ENCODE data around the gene MOCS3. TPM values are rescaled to one million over a fixed set of nuclear protein-coding genes. Genes with fewer than 3 reads are reported as not detected.
A peak's percentile ranks its signal among the peaks of the same experiment; 100 is the strongest.

Gene MOCS3
- total RNA-seq, 1 experiment from 2014 or later = 13.6 TPM

GRCh38 chr20:50993876-50994275 is 35.3 kb downstream of the MOCS3 start:
- H3K27me3 ChIP-seq = no peaks in the 10 kb centered on the region
- H3K4me3 ChIP-seq = no peak overlapping the region
- H3K36me3 ChIP-seq = no peaks in the 10 kb centered on the region
- DNase-seq = no peak
- H3K9me3 ChIP-seq = no peaks in the 10 kb centered on the region

DNA sequence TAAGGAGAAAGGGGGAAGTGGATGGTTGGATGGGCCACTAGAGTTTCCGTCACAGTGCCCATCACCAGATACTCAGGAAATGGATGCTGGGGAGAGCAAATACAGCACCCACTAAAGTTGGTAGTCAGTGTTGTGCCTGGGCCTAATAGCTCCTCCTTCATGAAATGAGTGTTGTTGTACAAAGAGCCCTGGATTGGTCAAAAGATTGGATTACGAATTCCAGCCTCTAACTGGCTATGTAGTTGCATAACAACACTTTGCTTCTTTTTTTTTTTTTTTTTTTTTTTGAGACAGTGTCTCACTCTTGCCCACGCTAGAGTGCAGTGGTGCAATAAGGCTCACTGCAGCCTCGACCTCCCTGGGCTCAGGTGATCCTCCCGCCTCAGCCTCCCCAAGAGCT is 36.9 kb downstream of the MOCS3 start:
- H3K27me3 ChIP-seq = no peaks in the 10 kb centered on the region
- no peak for DNase-seq
- H3K9me3 ChIP-seq = no peaks in the 10 kb centered on the region

DNA sequence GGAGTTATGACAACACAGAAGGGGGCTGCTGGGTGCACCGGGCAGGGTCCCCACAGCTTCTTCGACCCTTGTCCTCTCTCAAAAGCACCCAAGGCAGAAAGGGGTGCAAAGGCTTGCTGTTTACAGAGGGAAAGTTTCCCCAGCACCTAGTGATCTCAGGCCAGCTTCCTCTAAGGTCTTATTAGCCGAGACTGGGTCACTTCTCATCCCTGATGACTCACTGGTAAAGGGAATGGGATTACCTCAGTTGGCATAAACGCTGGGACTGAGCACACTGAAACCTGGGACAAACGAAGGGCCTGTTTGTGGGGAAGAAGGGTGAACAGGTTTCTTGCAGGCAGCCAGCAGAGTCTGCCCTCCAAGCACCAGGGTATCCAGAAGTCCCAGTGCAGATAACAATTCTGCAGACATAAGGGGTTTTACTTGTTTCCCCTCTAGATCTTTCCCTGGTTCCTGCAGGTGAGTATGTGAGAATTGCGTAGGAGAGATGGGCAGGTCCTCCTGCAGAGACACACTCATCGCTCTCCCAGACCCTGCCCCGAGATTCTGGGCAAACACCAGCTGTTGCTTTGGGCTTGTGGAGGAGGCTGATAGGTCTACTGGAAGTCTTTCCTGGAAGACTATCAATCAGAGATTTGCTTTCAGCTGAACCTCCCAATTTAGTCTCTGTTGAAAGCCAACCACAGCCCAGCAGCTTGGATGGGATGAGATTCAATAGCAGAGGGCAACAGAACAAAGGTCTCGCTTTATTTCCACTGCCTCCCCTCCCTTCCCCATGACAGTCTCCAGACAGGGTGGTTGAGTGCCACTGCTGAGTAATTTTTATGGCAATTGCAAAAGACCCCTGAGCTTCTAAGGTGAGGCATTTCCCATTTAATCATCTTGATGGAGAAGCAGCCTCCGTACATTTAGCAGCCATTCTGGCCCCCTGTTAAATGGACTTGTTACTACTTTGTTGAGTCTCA is 38.6 kb downstream of the MOCS3 start:
- no peaks in the 10 kb centered on the region for H3K36me3 ChIP-seq
- H3K9me3 ChIP-seq = no peaks in the 10 kb centered on the region
- peak; percentile 34 for DNase-seq
- H3K4me3 ChIP-seq = no peak overlapping the region
- no peaks in the 10 kb centered on the region for H3K27me3 ChIP-seq

More for the DNA sequence above, 36.9 kb downstream of the MOCS3 start:
- no peak overlapping the region for H3K4me3 ChIP-seq
- H3K36me3 ChIP-seq = no peaks in the 10 kb centered on the region

DNA sequence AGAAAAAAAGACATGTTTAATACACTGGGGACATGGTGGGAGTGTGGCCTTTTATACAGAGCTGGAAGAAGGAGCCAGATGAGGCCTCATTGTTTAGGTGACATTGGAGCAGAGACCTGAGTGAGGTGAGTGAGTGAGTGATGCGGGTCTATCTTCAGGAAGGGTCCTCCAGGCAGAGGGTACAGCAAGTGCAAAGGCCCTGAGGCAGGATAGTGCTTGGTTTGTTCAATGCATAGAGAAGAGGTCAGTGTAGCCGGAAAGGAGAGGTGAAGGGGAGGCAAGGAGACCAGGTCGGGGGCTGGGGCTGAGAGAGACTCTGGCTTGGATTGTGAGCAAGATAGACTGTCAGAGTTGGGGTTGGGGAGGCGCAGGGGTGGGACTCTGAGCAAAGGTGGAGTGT is 40.7 kb downstream of the MOCS3 start:
- no peaks in the 10 kb centered on the region for H3K27me3 ChIP-seq
- no peaks in the 10 kb centered on the region for H3K9me3 ChIP-seq
- no peak for DNase-seq
- 0 out of 2 replicates have a peak, but pooled peaks cover 3% of the 10 kb centered on the region for H3K36me3 ChIP-seq
- H3K4me3 ChIP-seq = no peak overlapping the region

DNA sequence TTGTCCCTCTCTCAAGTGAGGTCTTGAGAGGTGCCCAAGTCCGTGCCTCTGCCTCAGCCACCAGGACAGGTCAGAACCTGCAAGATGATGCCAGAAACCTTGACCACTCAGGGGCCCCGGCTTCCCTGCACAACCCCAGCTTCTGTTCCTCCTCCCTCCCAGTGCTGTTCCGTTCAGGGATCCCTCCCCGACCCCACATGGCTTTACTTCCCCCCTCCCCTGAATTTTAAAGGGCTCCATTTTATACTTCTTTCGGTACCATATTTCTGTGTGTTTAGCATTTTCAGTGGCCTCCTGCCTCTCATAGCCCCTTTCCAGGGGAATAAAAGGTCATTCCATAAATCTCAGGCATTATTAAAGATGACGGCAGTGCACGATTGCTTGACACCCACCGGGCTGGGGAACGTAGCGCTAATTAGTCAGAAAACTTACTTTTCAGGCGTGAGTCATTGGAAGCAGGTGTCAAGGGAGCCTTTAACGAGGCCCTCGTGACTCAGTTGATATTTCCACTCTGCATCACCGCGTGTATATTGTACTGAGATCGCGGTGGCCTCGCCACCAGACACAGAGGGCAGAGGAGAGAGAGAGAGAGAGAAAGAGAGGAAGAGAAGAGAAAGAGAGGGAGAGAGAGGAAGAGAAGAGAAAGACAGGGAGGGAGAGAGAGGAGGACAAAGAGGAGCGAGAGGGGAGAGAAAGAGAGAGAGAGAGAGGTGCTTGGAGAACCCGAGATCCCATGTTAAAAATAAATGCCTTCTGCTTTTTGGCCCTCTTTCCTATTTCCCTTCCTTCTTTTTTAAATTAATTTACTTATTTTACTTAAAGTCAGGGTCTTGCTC is 43.0 kb downstream of the MOCS3 start:
- Histone ChIP-seq H3K9me3 (no peaks in the 10 kb centered on the region), H3K4me3 (no peak overlapping the region), H3K36me3 (peaks cover 9% of the 10 kb centered on the region), H3K27me3 (no peaks in the 10 kb centered on the region)
- no peak for DNase-seq

DNA sequence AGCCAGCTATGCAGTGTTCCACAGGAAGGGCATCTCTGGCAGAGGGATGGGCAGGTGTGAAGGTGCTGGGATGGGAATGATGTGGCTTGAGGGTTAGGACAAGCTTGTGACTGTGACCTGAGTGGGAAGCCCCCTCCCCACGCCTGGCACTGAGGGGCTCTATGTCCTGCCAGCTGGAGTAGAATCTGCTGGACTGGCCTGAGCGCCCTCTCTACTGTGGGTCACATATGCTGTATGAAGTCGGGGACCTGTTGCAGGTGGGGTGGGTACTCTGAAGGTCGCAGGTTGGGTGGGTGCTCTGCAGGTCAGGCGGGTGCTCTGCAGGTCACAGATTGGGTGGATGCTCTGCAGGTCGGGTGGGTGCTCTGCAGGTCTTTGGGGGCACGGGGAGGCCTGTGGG is 44.0 kb downstream of the MOCS3 start:
- Histone ChIP-seq H3K27me3 (no peaks in the 10 kb centered on the region), H3K4me3 (no peak overlapping the region), H3K9me3 (no peaks in the 10 kb centered on the region), H3K36me3 (peaks cover 17% of the 10 kb centered on the region)
- DNase-seq = no peak

GRCh38 chr20:51003753-51004152 is 45.1 kb downstream of the MOCS3 start:
- Histone ChIP-seq H3K27me3 (no peaks in the 10 kb centered on the region), H3K36me3 (peaks cover 23% of the 10 kb centered on the region), H3K9me3 (no peaks in the 10 kb centered on the region), H3K4me3 (no peak overlapping the region)
- no peak for DNase-seq

- Histone ChIP-seq H3K36me3 (peaks cover 29% of the 10 kb centered on the region), H3K27me3 (no peaks in the 10 kb centered on the region), H3K4me3 (no peak overlapping the region), H3K9me3 (no peaks in the 10 kb centered on the region)
- DNase-seq = no peak
Observed at GRCh38 chr20:51004305-51004727, 45.7 kb downstream of the MOCS3 start.

GRCh38 chr20:51004781-51005180 is 46.2 kb downstream of the MOCS3 start:
- no peaks in the 10 kb centered on the region for H3K27me3 ChIP-seq
- no peak for DNase-seq
- no peak overlapping the region for H3K4me3 ChIP-seq
- H3K36me3 ChIP-seq = peaks cover 29% of the 10 kb centered on the region
- no peaks in the 10 kb centered on the region for H3K9me3 ChIP-seq

DNA sequence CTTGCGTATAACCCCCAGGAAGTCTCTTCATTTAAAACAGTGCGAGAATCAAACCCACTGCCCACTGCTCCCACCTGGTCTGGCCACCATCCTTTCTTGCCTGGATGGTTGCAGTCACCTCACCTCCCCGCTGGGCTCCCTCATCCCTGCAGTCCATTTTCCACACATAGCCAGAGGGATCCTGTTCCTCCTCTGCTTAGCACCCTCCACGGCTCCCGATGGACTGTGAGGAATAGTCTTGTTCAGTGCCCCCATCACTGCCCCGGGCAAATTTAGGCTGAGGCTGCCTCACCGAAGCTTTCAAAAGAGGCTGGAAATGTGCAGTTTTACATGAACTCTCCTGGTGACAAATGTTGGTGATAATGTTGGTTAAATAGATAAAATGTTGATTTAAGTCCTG is 46.6 kb downstream of the MOCS3 start:
- H3K9me3 ChIP-seq = no peaks in the 10 kb centered on the region
- peaks cover 29% of the 10 kb centered on the region for H3K36me3 ChIP-seq
- H3K4me3 ChIP-seq = no peak overlapping the region
- H3K27me3 ChIP-seq = no peaks in the 10 kb centered on the region
- no peak for DNase-seq

DNA sequence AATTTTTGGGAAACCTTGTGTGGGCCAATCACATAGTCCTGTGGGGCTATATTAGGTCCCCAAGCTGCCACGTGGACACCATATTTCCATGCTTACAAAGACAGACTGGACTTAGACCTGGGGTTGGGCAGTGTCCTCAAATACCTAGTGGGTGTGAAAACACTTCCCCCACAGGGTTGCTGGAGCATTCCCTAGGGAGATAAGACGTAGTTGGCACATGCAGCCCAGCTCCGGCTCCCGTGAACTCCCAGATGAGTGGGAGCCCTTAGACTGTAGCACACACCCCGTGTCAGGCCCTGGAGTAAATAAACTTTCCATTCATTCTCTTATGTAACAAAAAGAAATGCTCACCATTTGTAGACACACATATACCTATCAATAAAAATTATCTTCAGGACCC is 50.1 kb downstream of the MOCS3 start:
- H3K9me3 ChIP-seq = no peaks in the 10 kb centered on the region
- H3K36me3 ChIP-seq = peaks cover 36% of the 10 kb centered on the region
- H3K27me3 ChIP-seq = no peaks in the 10 kb centered on the region
- DNase-seq = no peak
- no peak overlapping the region for H3K4me3 ChIP-seq

GRCh38 chr20:51009303-51010042 is 50.9 kb downstream of the MOCS3 start:
- Histone ChIP-seq H3K9me3 (no peaks in the 10 kb centered on the region), H3K27me3 (no peaks in the 10 kb centered on the region), H3K4me3 (no peak overlapping the region), H3K36me3 (peaks cover 33% of the 10 kb centered on the region)
- DNase-seq = no peak

DNA sequence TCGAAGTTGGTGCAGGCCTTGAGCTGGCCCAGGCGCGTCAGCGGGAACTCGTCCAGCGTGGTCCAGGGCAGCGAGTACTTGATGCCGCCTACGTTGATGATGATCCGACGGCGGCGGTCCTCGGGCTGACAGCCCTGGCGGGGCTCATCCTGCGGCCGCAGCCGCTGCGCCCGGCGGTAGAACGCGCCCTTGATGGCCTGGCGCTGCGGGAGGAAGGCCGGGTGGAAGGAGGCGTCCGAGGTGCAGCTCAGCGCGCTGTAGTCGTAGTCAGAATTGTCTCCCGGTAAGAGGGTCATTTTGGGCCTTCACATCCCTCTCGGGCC is 51.4 kb downstream of the MOCS3 start:
- no peak overlapping the region for H3K4me3 ChIP-seq
- DNase-seq = no peak
- no peaks in the 10 kb centered on the region for H3K9me3 ChIP-seq
- H3K27me3 ChIP-seq = no peaks in the 10 kb centered on the region
- peaks cover 33% of the 10 kb centered on the region for H3K36me3 ChIP-seq

DNA sequence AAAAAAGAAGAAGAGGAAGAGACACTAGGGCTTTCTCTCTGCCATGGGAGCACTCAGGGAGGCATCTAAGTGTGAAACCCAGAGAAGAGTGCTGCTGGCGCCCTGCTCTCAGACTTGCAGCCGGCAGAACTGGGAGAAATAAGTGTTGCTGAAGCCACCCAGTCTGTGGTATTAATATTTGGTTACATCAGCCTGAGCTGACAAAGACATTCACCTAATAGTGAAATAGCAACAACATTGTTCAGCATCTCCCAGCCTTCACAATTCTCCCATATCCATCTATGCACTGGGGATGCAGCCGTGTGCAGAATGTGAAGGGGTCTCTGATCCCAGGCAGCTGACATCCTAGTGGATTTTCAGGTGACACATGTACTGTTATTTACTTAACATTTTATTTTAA is 52.3 kb downstream of the MOCS3 start:
- no peak for DNase-seq
- no peaks in the 10 kb centered on the region for H3K9me3 ChIP-seq
- no peaks in the 10 kb centered on the region for H3K27me3 ChIP-seq
- peaks cover 34% of the 10 kb centered on the region for H3K36me3 ChIP-seq
- no peak overlapping the region for H3K4me3 ChIP-seq

DNA sequence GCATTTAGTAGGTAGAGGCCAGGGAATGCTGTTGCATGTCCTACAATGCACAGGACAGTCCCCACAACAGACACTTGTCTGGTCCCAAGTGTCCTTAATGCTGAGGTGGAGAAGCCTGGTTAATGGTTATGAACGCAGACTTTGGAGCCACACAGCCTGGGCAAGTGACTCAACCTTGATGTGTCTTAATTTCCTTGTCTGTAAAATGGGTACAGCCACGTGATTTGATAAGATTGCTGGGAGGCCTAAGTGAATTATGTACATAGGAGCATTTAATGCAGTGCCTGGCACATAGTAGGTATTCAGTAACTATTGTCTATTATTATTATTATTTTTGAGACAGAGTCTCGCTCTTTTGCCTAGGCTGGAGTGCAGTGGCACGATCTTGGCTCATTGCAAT is 52.9 kb downstream of the MOCS3 start:
- H3K27me3 ChIP-seq = no peaks in the 10 kb centered on the region
- no peaks in the 10 kb centered on the region for H3K9me3 ChIP-seq
- H3K4me3 ChIP-seq = no peak overlapping the region
- peaks cover 32% of the 10 kb centered on the region for H3K36me3 ChIP-seq
- DNase-seq = no peak

DNA sequence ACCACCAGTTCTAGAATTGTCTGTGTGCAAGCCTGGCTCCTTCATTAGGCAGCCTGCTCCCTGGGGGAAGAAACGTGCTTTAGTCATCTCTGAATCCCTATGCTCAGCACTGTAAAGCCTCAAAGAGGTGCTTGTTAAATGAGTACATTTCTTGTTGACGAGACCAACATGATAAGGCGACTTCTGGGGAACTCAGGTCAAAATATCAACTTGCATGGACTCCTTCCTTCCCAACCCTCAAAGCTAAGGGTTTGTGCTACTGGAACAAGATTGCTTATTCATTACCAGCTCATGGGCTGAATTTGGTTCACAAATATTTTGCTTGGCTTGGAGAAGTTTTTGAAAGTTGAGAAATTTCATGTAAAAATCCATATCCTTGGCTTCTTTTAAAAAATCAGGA is 53.7 kb downstream of the MOCS3 start:
- no peak for DNase-seq
- H3K36me3 ChIP-seq = peaks cover 35% of the 10 kb centered on the region
- H3K9me3 ChIP-seq = no peaks in the 10 kb centered on the region
- no peaks in the 10 kb centered on the region for H3K27me3 ChIP-seq
- H3K4me3 ChIP-seq = no peak overlapping the region
